HCT116 (cell line): Measurements from ENCODE around the gene CLDN9. TPM values are rescaled to one million over a fixed set of nuclear protein-coding genes. Genes with fewer than 3 reads are reported as not detected.

Experiments used
- ATAC-seq: fragments of 200-7000 bp; cut with Tn5 transposase; 2 replicates; pipeline ENCODE4 v1.9.1; 2020; ENCODE audit warnings: mild to moderate bottlenecking, moderate library complexity
- BruUV-seq: library from RNA; stranded (reverse); fragments of 400-500 nt; replicated peaks from 2 replicates; lab custom pipeline; 2021; lab: Mats Ljungman, UMichigan
- CTCF ChIA-PET: fragments of 300-600 bp; sonication (Branson Sonifier 250); formaldehyde crosslinking; loops from one replicate; lab custom pipeline; 2021; ENCODE audit warnings: antibody characterized with exemption; lab: Charles Lee
- POLR2A ChIA-PET: fragments of 300-600, 350-600 bp; sonication (Branson Sonifier 250); formaldehyde crosslinking; loops from one replicate; lab custom pipeline; 2021; ENCODE audit warnings: antibody characterized with exemption; lab: Charles Lee
- RAD21 ChIA-PET, 2 experiments: fragments of 300-600 bp; sonication (Branson Sonifier 250); formaldehyde crosslinking; loops; one replicate each; lab custom pipeline; 2023; ENCODE audit warnings: low total read pairs in 2 of 2; ENCODE audit not compliant: uncharacterized antibody in 2 of 2, unreplicated experiment in 2 of 2, low non-redundant PET in 1 of 2; lab: Charles Lee
- DNase-seq: peaks from one replicate; pipeline ENCODE4 v3.0.0-alpha.2; 2010; ENCODE audit warnings: low read depth, low spot score
- H2AFZ ChIP-seq: fragments of 200-600 bp; shearing (Covaris generic), sonication (generic); 2 replicates; pipeline ENCODE4 v1.6.1; 2017; ENCODE audit warnings: low read depth, mixed run types, mixed read lengths, antibody characterized with exemption, low read length; ENCODE audit not compliant: poor library complexity, severe bottlenecking
- H3K27ac ChIP-seq: 2 replicates; pipeline ENCODE4 v1.5.1; 2012; ENCODE audit warnings: low read depth, low read length
- H3K27me3 ChIP-seq: fragments of 200-600 bp; sonication (generic); 2 replicates; pipeline ENCODE4 v1.6.1; 2016; ENCODE audit warnings: mixed run types, low read length, mixed read lengths; ENCODE audit not compliant: insufficient read depth
- H3K36me3 ChIP-seq, 2 experiments: fragments of 200-500 bp in 1 of 2; fragments of 200-600 bp in 1 of 2; sonication (Bioruptor generic) in 1 of 2; sonication (generic) in 1 of 2; 2 replicates each; pipeline versions ENCODE4 v1.5.1 to v1.6.1; 2014 to 2016; ENCODE audit warnings: low read length in 2 of 2, inconsistent platforms in 1 of 2, mixed read lengths in 1 of 2, mixed run types in 1 of 2; ENCODE audit not compliant: insufficient read depth in 2 of 2, control insufficient read depth in 1 of 2
- H3K4me1 ChIP-seq, 2 experiments: fragments of 200-600 bp in 1 of 2; sonication (generic) in 1 of 2; 2 replicates each; pipeline versions ENCODE4 v1.5.1 to v1.6.1; 2012 to 2017; ENCODE audit warnings: low read length in 2 of 2, inconsistent platforms in 1 of 2, mild to moderate bottlenecking in 1 of 2, mixed read lengths in 1 of 2, mixed run types in 1 of 2, moderate library complexity in 1 of 2; ENCODE audit not compliant: insufficient read depth in 2 of 2, control insufficient read depth in 1 of 2
- H3K4me2 ChIP-seq: fragments of 200-600 bp; sonication (generic); 2 replicates; pipeline ENCODE4 v1.6.1; 2017; ENCODE audit warnings: mixed run types, low read length, mixed read lengths
- H3K4me3 ChIP-seq, 2 experiments: fragments of 200-600 bp in 1 of 2; sonication (generic) in 1 of 2; replicated peaks in 1 of 2; 2 replicates each; pipeline ENCODE4 v1.5.1; 2011 to 2016; ENCODE audit warnings: low read length in 2 of 2, control low read depth in 1 of 2, low read depth in 1 of 2, mild to moderate bottlenecking in 1 of 2, mixed read lengths in 1 of 2, mixed run types in 1 of 2
- H3K79me2 ChIP-seq: fragments of 200-600 bp; sonication (generic); 2 replicates; pipeline ENCODE4 v1.6.1; 2017; ENCODE audit warnings: mild to moderate bottlenecking, mixed run types, low read length, moderate library complexity, mixed read lengths; ENCODE audit not compliant: insufficient read depth
- H3K9ac ChIP-seq: fragments of 200-600 bp; sonication (generic); 2 replicates; pipeline ENCODE4 v1.6.1; 2016; ENCODE audit warnings: low read length, mixed read lengths
- H3K9me2 ChIP-seq: fragments of 200-600 bp; sonication (generic), shearing (Covaris generic); 2 replicates; pipeline ENCODE4 v1.6.1; 2017; ENCODE audit warnings: mixed run types, mild to moderate bottlenecking, moderate library complexity; ENCODE audit not compliant: insufficient read depth
- H3K9me3 ChIP-seq, 2 experiments: fragments of 200-500 bp in 1 of 2; fragments of 200-600 bp in 1 of 2; sonication (Bioruptor generic) in 1 of 2; sonication (generic) in 1 of 2; 2 replicates each; pipeline ENCODE4 v1.6.1; 2014 to 2017; ENCODE audit warnings: low read length in 2 of 2, mixed read lengths in 2 of 2, inconsistent platforms in 1 of 2, low read depth in 1 of 2, mild to moderate bottlenecking in 1 of 2, mixed run types in 1 of 2, moderate library complexity in 1 of 2; ENCODE audit not compliant: control insufficient read depth in 1 of 2, insufficient read depth in 1 of 2
- H4K20me1 ChIP-seq: fragments of 200-600 bp; sonication (generic), shearing (Covaris generic); 2 replicates; pipeline ENCODE4 v1.6.1; 2017; ENCODE audit warnings: mixed run types, mild to moderate bottlenecking, moderate library complexity; ENCODE audit not compliant: insufficient read depth
- CBX3 ChIP-seq: IDR thresholded peaks from 2 replicates; pipeline ENCODE4 v1.6.1; 2012; ENCODE audit warnings: low read depth
- CEBPB ChIP-seq: IDR thresholded peaks from 2 replicates; pipeline ENCODE4 v1.6.1; 2012; ENCODE audit warnings: low read depth
- EGR1 ChIP-seq: IDR thresholded peaks from 2 replicates; pipeline ENCODE4 v1.6.1; 2012; ENCODE audit warnings: low read depth
- ELF1 ChIP-seq: IDR thresholded peaks from 2 replicates; pipeline ENCODE4 v1.6.1; 2012; ENCODE audit warnings: low read depth, borderline replicate concordance
- EZH2 ChIP-seq: fragments of 200-600 bp; sonication (generic); IDR thresholded peaks from 2 replicates; pipeline ENCODE4 v1.6.1; 2017; ENCODE audit warnings: antibody characterized with exemption, mixed run types
- EZH2phosphoT487 ChIP-seq: fragments of 200-600 bp; IDR thresholded peaks from 2 replicates; pipeline ENCODE4 v1.6.1; 2018; ENCODE audit warnings: antibody characterized with exemption, borderline replicate concordance
- FOSL1 ChIP-seq: IDR thresholded peaks from 2 replicates; pipeline ENCODE4 v1.6.1; 2012; ENCODE audit warnings: low read depth
- JUND ChIP-seq: IDR thresholded peaks from 2 replicates; pipeline ENCODE4 v1.6.1; 2012
- MAX ChIP-seq: IDR thresholded peaks from 2 replicates; pipeline ENCODE4 v1.6.1; 2012
- POLR2A ChIP-seq: IDR thresholded peaks from 2 replicates; pipeline ENCODE4 v1.7.0; 2011; ENCODE audit warnings: borderline replicate concordance; ENCODE audit not compliant: insufficient read depth, insufficient read length; ENCODE audit errors: extremely low read depth
- POLR2AphosphoS5 ChIP-seq: IDR thresholded peaks from 2 replicates; pipeline ENCODE4 v1.6.1; 2011; ENCODE audit warnings: mild to moderate bottlenecking, low read depth, low read length, moderate library complexity
- RAD21 ChIP-seq: IDR thresholded peaks from 2 replicates; pipeline ENCODE4 v1.6.1; 2012; ENCODE audit warnings: low read depth, mild to moderate bottlenecking
- SIN3A ChIP-seq: IDR thresholded peaks from 2 replicates; pipeline ENCODE4 v1.6.1; 2012; ENCODE audit warnings: low read depth
- SP1 ChIP-seq: IDR thresholded peaks from 2 replicates; pipeline ENCODE4 v1.6.1; 2012; ENCODE audit warnings: low read depth
- SRF ChIP-seq: IDR thresholded peaks from 2 replicates; pipeline ENCODE4 v1.6.1; 2012; ENCODE audit warnings: low read depth
- TCF7L2 ChIP-seq: IDR thresholded peaks from 2 replicates; pipeline ENCODE4 v1.7.0; 2011; ENCODE audit warnings: borderline replicate concordance, inconsistent platforms; ENCODE audit not compliant: insufficient read depth, insufficient read length; ENCODE audit errors: extremely low read depth
- YY1 ChIP-seq: IDR thresholded peaks from 2 replicates; pipeline ENCODE4 v1.6.1; 2011; ENCODE audit warnings: low read length, low read depth, moderate library complexity, mild to moderate bottlenecking; ENCODE audit not compliant: insufficient replicate concordance; ENCODE audit errors: extremely low read depth
- ZNF274 ChIP-seq: fragments of 200-500 bp; sonication (Bioruptor generic); IDR thresholded peaks from 2 replicates; pipeline ENCODE4 v1.6.1; 2014; ENCODE audit warnings: mild to moderate bottlenecking, low read depth, low read length, inconsistent platforms
- intact Hi-C: fragments of 100-400 bp; cut with micrococcal nuclease; formaldehyde crosslinking; loops from 2 replicates; pipeline ENCODE4 v1.10.0; 2022
- total RNA-seq: library from RNA; stranded (reverse); gene quantifications from one replicate; pipeline ENCODE4 v1.2.1, GENCODE V29; 2021; ENCODE audit not compliant: unreplicated experiment
- TF ChIP-seq, protein P1 (sequence below): IDR thresholded peaks from 2 replicates; pipeline ENCODE4 v1.6.1; 2011; ENCODE audit warnings: mild to moderate bottlenecking, low read length, moderate library complexity; ENCODE audit not compliant: insufficient replicate concordance; ENCODE audit errors: extremely low read depth
- TF ChIP-seq, protein P2 (sequence below), 3 experiments: fragments of 200-600 bp in 1 of 3; sonication (generic) in 1 of 3; IDR thresholded peaks in 2 of 3; conservative IDR thresholded peaks in 1 of 3; 2 replicates each; pipeline ENCODE4 v1.5.1; 2012 to 2017; ENCODE audit warnings: low read depth in 2 of 3, low read length in 2 of 3, antibody characterized with exemption in 1 of 3, borderline replicate concordance in 1 of 3, control low read depth in 1 of 3, mild to moderate bottlenecking in 1 of 3, mixed read lengths in 1 of 3, mixed run types in 1 of 3, moderate library complexity in 1 of 3; ENCODE audit not compliant: insufficient read depth in 1 of 3

CLDN9 gene
- total RNA-seq, 1 experiment from 2014 or later: 0.76 TPM

- TF ChIP-seq POLR2AphosphoS5: no peak
Observed at GRCh38 chr16:2985462-2985861, 27.3 kb upstream of the CLDN9 start (continued).

GRCh38 chr16:2985893-2986355 lies 26.8 kb upstream of the CLDN9 start:
- Histone ChIP-seq H3K9ac (no peak overlapping the region), H2AFZ (no peak overlapping the region), H4K20me1 (no peaks in the 10 kb centered on the region), H3K9me3 (no peaks in the 10 kb centered on the region), H3K36me3 (no peaks in the 10 kb centered on the region), H3K4me3 (no peak overlapping the region), H3K4me1 (peaks cover 24 to 46% of the 10 kb centered on the region in 2 experiments), H3K9me2 (no peaks in the 10 kb centered on the region), H3K4me2 (no peak overlapping the region), H3K27me3 (no peaks in the 10 kb centered on the region), H3K27ac (no peak overlapping the region), H3K79me2 (no peaks in the 10 kb centered on the region; the same call in 1 of the 2 replicates)
- CTCF ChIA-PET: interaction anchor here (1.1 kb wide), 1 partner anchor 46 kb away, joined by 3 read pairs; no protein-coding TSS in a partner anchor
- intact Hi-C loops: no loop called here
- ATAC-seq (no peak), DNase-seq (no peak)
- no TSS peak for BruUV-seq
- POLR2A ChIA-PET: interaction anchor here (1.5 kb wide), 1 partner anchor 34 kb away, joined by 3 read pairs; the partner anchor contains the start of gene TNFRSF12A
- TF ChIP-seq RAD21 (no peak), EZH2 (no peak), ZNF274 (no peak), FOSL1 (no peak), CEBPB (no peak), SRF (no peak), EZH2phosphoT487 (no peak), POLR2A (no peak), EGR1 (no peak), SP1 (no peak), MAX (no peak), YY1 (no peak), JUND (no peak), POLR2AphosphoS5 (no peak), CBX3 (no peak), SIN3A (no peak), ELF1 (no peak), TCF7L2 (no peak)
- TF ChIP-seq, protein P1, sequence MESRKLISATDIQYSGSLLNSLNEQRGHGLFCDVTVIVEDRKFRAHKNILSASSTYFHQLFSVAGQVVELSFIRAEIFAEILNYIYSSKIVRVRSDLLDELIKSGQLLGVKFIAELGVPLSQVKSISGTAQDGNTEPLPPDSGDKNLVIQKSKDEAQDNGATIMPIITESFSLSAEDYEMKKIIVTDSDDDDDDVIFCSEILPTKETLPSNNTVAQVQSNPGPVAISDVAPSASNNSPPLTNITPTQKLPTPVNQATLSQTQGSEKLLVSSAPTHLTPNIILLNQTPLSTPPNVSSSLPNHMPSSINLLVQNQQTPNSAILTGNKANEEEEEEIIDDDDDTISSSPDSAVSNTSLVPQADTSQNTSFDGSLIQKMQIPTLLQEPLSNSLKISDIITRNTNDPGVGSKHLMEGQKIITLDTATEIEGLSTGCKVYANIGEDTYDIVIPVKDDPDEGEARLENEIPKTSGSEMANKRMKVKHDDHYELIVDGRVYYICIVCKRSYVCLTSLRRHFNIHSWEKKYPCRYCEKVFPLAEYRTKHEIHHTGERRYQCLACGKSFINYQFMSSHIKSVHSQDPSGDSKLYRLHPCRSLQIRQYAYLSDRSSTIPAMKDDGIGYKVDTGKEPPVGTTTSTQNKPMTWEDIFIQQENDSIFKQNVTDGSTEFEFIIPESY: no peak
- TF ChIP-seq, protein P2, sequence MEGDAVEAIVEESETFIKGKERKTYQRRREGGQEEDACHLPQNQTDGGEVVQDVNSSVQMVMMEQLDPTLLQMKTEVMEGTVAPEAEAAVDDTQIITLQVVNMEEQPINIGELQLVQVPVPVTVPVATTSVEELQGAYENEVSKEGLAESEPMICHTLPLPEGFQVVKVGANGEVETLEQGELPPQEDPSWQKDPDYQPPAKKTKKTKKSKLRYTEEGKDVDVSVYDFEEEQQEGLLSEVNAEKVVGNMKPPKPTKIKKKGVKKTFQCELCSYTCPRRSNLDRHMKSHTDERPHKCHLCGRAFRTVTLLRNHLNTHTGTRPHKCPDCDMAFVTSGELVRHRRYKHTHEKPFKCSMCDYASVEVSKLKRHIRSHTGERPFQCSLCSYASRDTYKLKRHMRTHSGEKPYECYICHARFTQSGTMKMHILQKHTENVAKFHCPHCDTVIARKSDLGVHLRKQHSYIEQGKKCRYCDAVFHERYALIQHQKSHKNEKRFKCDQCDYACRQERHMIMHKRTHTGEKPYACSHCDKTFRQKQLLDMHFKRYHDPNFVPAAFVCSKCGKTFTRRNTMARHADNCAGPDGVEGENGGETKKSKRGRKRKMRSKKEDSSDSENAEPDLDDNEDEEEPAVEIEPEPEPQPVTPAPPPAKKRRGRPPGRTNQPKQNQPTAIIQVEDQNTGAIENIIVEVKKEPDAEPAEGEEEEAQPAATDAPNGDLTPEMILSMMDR (IDR thresholded peaks at IDR 0.05 in 2 of 3, conservative IDR thresholded peaks at IDR 0.05 in 1 of 3; ENCODE audit: borderline replicate concordance in 1 of 3, insufficient read depth in 1 of 3, low read depth in 2 of 3, low read length in 2 of 3): no peak
- TF ChIP-seq, all 23 proteins: peak for 0
- RAD21 ChIA-PET: no interaction called here
